ENCODE data around the gene PRAC2.

DNA sequence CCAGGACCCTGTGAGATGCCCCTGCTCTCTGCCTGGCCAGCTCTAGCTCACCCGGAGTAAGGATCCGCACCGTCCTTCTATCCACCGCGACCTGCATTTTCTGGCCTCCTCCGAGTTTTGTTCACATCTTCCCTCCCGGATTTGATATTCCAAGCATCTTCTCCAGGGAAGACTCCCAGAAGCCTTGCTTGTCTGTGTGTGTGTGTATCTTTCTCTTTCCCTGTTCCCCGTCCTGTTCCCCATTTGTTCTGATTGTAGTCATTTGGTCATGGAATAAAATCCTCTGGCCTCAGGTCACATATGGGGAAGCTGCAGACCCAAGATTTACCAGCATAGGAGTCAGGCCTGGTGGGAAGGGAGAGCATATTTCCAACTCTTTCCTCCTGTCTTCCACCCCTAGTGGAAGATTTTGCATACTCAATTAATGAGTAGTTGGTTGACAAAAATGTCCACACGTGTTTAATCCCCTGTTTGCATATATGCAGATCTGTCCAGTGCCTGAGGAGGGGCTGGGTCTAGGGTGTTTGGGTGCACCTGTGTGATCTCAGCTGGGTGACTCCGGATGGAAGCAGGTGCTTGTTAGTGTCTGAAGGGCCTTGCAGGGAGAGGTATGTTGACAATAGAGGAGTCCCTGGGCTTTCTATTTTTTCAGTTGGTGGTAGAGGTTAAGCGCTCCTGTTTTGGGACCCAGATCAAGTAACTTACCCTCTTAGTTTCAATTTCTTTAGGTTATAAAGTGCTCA lies 2.5 kb upstream of the PRAC2 start:
- TF ChIP-seq POLR2A (IDR thresholded peaks at IDR 0.05; ENCODE audit: low read depth), result no peak
- no peak for TF ChIP-seq POLR2AphosphoS5 (IDR thresholded peaks at IDR 0.05)
